ENCODE results near the gene ERCC6.

The ERCC6 gene

DNA sequence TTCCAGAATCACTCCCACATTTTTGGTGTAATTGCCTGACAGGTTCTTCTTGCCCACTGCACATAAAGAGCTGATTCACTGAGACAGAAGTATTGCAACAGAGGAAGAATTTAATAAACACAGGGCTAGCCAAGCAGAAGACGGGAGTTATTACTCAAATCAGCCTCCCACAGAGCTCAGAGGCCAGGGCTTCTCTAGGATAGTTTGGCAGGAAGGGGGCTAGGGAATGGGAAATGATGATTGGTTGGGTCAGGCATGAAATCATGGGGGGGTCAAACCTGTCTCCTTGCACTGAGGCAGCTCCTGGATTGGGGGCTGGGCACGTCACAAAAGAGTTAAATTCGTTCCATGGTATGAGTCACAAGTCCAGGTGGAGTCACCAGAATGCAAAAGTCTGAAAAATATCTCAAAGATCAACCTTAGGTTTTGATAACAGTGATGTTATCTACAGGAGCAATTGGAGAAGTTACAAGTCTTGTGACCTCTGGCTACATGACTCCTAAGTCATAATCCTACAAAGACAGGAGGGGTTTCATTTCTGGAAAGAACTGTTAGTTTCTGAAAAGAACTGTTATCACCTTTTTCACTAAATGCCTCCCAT lies 30.2 kb upstream of the ERCC6 start:
- no peak overlapping the region for H3K27ac ChIP-seq (replicated peaks)
- no peak for TF ChIP-seq GABPA (IDR thresholded peaks at IDR 0.05; ENCODE audit: low read depth)
- no peak for TF ChIP-seq POLR2AphosphoS5 (IDR thresholded peaks at IDR 0.05; ENCODE audit: low read depth)
- TF ChIP-seq, protein P1, sequence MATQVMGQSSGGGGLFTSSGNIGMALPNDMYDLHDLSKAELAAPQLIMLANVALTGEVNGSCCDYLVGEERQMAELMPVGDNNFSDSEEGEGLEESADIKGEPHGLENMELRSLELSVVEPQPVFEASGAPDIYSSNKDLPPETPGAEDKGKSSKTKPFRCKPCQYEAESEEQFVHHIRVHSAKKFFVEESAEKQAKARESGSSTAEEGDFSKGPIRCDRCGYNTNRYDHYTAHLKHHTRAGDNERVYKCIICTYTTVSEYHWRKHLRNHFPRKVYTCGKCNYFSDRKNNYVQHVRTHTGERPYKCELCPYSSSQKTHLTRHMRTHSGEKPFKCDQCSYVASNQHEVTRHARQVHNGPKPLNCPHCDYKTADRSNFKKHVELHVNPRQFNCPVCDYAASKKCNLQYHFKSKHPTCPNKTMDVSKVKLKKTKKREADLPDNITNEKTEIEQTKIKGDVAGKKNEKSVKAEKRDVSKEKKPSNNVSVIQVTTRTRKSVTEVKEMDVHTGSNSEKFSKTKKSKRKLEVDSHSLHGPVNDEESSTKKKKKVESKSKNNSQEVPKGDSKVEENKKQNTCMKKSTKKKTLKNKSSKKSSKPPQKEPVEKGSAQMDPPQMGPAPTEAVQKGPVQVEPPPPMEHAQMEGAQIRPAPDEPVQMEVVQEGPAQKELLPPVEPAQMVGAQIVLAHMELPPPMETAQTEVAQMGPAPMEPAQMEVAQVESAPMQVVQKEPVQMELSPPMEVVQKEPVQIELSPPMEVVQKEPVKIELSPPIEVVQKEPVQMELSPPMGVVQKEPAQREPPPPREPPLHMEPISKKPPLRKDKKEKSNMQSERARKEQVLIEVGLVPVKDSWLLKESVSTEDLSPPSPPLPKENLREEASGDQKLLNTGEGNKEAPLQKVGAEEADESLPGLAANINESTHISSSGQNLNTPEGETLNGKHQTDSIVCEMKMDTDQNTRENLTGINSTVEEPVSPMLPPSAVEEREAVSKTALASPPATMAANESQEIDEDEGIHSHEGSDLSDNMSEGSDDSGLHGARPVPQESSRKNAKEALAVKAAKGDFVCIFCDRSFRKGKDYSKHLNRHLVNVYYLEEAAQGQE (IDR thresholded peaks at IDR 0.05; ENCODE audit: insufficient replicate concordance, low read depth), result no peak
- TF ChIP-seq, protein P2, sequence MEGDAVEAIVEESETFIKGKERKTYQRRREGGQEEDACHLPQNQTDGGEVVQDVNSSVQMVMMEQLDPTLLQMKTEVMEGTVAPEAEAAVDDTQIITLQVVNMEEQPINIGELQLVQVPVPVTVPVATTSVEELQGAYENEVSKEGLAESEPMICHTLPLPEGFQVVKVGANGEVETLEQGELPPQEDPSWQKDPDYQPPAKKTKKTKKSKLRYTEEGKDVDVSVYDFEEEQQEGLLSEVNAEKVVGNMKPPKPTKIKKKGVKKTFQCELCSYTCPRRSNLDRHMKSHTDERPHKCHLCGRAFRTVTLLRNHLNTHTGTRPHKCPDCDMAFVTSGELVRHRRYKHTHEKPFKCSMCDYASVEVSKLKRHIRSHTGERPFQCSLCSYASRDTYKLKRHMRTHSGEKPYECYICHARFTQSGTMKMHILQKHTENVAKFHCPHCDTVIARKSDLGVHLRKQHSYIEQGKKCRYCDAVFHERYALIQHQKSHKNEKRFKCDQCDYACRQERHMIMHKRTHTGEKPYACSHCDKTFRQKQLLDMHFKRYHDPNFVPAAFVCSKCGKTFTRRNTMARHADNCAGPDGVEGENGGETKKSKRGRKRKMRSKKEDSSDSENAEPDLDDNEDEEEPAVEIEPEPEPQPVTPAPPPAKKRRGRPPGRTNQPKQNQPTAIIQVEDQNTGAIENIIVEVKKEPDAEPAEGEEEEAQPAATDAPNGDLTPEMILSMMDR (IDR thresholded peaks at IDR 0.05; ENCODE audit: insufficient read depth, low read length), result no peak
- no peak for TF ChIP-seq SPI1 (IDR thresholded peaks at IDR 0.05; ENCODE audit: borderline replicate concordance, low read depth)
- peak in 1 of 2 experiments; percentile 57 for DNase-seq (ENCODE audit: low read depth in 1 of 2, low spot score in 1 of 2)
- H3K4me3 ChIP-seq (replicated peaks; ENCODE audit: insufficient read depth, low read length), result no peak overlapping the region
- H3K27me3 ChIP-seq (ENCODE audit: insufficient read depth, poor library complexity, severe bottlenecking), result no peaks in the 10 kb centered on the region

DNA sequence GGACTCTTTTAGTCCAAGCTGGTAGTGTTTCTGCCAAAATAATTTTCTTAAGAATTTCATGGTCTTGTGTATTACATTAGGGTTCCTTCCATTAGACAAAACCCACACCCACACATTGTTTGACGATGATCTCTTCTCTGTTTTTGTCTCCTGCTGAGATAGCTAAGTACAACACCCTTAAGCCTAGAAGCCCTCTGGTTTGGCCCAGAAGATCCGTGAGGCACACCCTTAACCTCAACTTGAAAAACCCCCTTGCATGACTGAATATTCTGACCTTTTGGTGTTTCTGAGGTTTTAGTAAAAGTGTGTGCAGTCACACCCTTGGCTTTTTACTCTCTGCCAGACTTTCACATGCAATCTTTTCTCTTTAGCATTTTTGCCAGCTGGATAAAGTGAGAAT lies 29.3 kb upstream of the ERCC6 start:
- no peaks in the 10 kb centered on the region for H3K27me3 ChIP-seq (ENCODE audit: insufficient read depth, poor library complexity, severe bottlenecking)
- no peak overlapping the region for H3K27ac ChIP-seq (replicated peaks)
- no peak for DNase-seq (ENCODE audit: low read depth in 1 of 2, low spot score in 1 of 2)
- no peak overlapping the region for H3K4me3 ChIP-seq (replicated peaks; ENCODE audit: insufficient read depth, low read length)
- TF ChIP-seq GABPA (IDR thresholded peaks at IDR 0.05; ENCODE audit: low read depth) (no peak), POLR2AphosphoS5 (IDR thresholded peaks at IDR 0.05; ENCODE audit: low read depth) (no peak), SPI1 (IDR thresholded peaks at IDR 0.05; ENCODE audit: borderline replicate concordance, low read depth) (no peak)
- TF ChIP-seq, protein P1 (IDR thresholded peaks at IDR 0.05; ENCODE audit: insufficient replicate concordance, low read depth), result no peak
- TF ChIP-seq, protein P2 (IDR thresholded peaks at IDR 0.05; ENCODE audit: insufficient read depth, low read length), result no peak

DNA sequence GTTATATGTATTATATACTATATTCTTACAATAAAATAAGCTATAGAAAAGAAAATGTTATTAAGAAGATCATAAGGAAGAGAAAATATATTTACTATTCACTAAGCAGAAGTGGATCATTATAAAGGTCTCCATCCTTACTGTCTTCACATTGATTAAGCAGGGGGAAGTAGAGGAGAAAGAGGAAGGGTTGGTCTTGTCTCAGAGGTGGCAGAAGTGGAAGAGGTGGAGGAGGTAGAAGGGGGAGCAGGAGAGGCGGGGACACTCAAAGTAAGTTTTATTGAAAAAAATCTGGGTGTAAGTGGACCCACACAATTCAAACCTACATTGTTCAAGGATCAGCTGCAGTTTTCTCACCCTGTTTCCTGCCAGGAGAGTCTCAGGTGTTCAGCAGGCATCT lies 28.9 kb upstream of the ERCC6 start:
- Histone ChIP-seq H3K4me3 (replicated peaks; ENCODE audit: insufficient read depth, low read length) (no peak overlapping the region), H3K27ac (replicated peaks) (no peak overlapping the region), H3K27me3 (ENCODE audit: insufficient read depth, poor library complexity, severe bottlenecking) (no peaks in the 10 kb centered on the region)
- peak; percentile 11 to 17 for DNase-seq (ENCODE audit: low read depth in 1 of 2, low spot score in 1 of 2)
- TF ChIP-seq SPI1 (IDR thresholded peaks at IDR 0.05; ENCODE audit: borderline replicate concordance, low read depth), result peak; percentile 59
- TF ChIP-seq, protein P2 (IDR thresholded peaks at IDR 0.05; ENCODE audit: insufficient read depth, low read length), result no peak

DNA sequence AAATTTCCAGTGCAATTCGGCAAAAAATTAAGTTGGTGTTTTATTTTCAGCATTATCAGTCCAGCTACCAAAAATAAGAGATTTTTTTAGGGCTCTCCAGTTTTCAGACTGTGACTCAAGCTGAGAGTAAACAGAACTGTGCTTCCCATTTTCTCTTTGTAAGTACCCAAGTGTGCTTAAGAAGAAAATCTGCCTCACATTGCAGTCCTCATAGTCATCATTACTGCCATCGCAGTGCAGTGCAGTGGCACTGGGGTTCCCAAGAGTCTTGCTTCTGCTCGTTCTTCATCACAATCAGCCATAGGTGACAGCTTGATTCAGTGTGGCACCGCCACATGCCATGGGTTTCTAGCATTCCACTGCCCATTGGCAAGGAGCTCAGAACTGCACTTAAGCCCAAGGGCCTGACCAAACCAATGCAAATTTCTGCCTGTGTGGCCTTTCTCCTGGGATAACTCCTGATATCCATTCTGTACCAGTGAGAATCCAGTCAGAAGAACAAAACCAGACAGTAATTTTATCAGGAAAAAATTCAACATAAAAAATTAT lies 25.6 kb upstream of the ERCC6 start:
- no peaks in the 10 kb centered on the region for H3K27me3 ChIP-seq (ENCODE audit: insufficient read depth, poor library complexity, severe bottlenecking)
- H3K27ac ChIP-seq (replicated peaks), result no peak overlapping the region
- H3K4me3 ChIP-seq (replicated peaks; ENCODE audit: insufficient read depth, low read length), result no peak overlapping the region
- DNase-seq (ENCODE audit: low read depth in 1 of 2, low spot score in 1 of 2), result no peak
- TF ChIP-seq POLR2AphosphoS5 (IDR thresholded peaks at IDR 0.05; ENCODE audit: low read depth) (no peak), GABPA (IDR thresholded peaks at IDR 0.05; ENCODE audit: low read depth) (no peak), SPI1 (IDR thresholded peaks at IDR 0.05; ENCODE audit: borderline replicate concordance, low read depth) (no peak)
- TF ChIP-seq, protein P1 (IDR thresholded peaks at IDR 0.05; ENCODE audit: insufficient replicate concordance, low read depth), result no peak

Measured in HL-60 (cell line).